ENCODE measurements around the gene CCNT2.
A peak's percentile ranks its signal among the peaks of the same experiment; 100 is the strongest.
"Not testable (repeated sequence)": the region's sequence is repeated elsewhere in the genome, so short reads cannot be mapped to it uniquely, and the experiment has no call there.

Gene CCNT2

DNA sequence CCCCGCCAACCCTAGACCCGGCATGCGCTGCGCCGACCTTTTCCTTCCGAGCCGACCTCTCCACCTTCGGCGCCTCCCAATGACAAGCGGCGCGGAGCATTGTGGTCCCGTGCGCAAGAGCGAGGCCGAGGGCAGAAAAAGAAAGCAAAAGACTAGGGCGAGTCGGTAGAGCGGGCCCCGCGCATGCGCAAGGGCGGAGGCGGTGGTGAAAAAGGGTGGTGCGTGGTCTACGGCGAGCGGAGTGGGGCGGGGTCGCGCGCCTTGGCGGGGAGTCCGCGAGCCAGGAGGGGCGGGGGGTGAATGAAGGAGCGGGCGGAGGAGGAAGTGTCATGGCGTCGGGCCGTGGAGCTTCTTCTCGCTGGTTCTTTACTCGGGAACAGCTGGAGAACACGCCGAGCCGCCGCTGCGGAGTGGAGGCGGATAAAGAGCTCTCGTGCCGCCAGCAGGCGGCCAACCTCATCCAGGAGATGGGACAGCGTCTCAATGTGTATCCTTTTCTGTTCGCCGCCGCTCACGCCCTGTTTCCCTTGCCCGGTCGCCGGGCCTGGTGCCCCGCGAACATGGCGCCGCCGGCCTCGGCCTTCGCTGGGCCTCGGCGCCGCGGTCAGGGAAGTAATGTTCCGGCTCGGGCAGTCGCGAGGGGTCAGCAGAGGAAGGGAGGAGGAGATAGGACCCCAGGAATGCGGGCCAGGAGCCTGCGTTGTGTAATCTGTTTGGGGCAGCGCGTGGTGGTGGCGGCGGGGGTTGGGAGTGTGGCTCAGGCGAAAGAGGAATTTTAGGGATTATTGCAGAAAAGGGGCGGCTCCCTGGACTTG lies at the start of gene CCNT2:
Gene CCNT2, plus strand, starts transcription at position 297 of the 815 bp plus-strand sequence. Its CDS starts 33 bp downstream, at position 330.
- DNase-seq: peak; percentile 83

- DNase-seq: no peak
Measured at GRCh38 chr2:134869946-134870736, 48.5 kb upstream of the CCNT2 start.

- DNase-seq: no peak
Measured at GRCh38 chr2:134873152-134873551, 45.5 kb upstream of the CCNT2 start.

DNA sequence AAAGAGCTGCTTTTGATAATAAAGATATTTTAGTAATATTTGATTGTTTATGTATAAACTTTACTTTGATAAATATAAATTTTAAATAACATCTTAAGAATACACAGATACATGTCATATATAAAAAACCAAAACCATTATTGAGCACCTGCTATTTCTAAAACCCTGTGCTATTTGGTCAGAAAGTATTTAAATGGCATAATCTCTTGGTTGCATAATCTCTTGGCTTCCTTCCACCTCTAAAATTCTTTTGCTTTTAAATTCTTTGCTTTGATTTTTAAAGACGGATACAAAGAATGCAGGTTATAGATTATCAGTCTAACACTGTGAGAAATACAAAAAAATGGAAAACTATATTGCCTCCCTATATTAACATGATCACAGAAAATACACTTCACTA lies 43.3 kb upstream of the CCNT2 start:
- no peak for DNase-seq

- DNase-seq: no peak
Measured at GRCh38 chr2:134882773-134883172, 35.8 kb upstream of the CCNT2 start.

DNA sequence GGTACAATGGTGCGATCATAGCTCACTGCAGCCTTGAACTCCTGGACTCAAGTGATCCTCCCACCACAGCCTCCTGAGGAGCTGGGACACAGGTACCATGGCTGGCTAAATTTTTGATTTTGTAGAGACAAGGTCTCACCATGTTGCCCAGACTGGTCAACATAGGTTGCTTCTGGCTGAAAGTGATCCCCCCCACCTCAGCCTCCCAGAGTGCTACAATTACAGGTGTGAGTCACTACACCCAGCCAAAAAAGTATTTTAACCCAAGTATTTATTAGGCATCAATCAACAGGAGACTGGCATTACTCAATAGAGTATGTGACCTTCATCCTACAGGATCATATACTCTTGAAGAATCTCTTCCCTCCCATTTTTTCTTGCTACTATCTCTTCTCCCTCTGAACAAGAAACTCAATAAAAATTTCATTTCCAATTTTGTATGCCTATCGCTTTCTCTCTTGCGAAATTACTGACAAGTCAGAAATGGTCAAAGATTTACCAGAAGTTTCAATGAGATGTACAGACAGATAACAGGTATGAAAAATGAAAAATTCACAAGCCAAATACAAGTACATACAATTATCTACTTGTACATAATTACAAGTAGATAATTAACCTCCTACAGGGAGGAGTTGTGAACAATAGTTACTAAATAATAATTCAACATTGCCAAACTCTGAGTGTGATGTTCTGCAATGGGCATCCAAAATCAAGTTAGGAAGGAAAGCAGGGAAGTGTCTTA lies 34.9 kb upstream of the CCNT2 start:
- no peak for DNase-seq

- DNase-seq: no peak
Measured at GRCh38 chr2:134884435-134884834, 34.2 kb upstream of the CCNT2 start.

GRCh38 chr2:134892282-134893035 lies 26.2 kb upstream of the CCNT2 start:
- DNase-seq: no peak

- DNase-seq: no peak
Measured at GRCh38 chr2:134897932-134898331, 20.7 kb upstream of the CCNT2 start.

DNA sequence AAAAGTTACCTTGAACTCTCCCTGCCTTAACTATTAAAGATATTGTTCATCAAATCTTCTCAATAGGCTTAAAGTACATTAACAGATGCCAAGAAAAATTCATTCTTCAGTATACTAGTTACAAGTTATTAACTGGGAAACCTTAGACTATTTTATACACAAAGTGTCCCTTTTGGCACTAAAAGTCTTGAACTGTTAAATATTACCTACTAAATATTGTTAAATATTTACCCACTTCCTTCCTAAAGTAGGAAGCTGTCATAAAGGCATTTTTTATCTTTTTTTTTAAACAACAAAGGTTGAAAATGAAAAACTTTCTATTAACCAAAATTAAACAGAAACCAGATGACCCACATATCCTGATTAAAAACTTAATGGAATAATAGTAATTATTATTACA lies 19.4 kb upstream of the CCNT2 start:
- DNase-seq: no peak

DNA sequence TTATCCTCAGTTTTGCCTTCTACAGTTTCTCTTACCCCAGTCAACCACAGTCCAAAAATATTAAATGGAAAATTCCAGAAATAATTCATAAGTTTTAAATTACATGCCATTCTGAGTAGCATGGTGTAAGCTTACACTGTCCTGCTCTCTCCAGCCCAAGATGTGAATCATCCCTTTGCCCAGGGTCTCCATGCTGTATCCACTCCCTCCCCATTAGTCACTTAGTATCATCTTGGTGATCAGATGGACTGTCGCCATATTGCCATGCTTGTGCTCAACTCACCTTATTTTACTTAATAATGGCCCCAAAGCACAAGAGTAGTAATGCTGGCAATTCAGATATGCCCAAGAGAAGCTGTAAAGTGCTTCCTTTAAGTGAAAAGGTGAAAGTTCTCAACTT lies 18.5 kb upstream of the CCNT2 start:
- no peak for DNase-seq

GRCh38 chr2:134903701-134904100 lies 14.9 kb upstream of the CCNT2 start:
- DNase-seq: not testable (repeated sequence)

- DNase-seq: no peak
Measured at GRCh38 chr2:134905168-134905567, 13.5 kb upstream of the CCNT2 start.

DNA sequence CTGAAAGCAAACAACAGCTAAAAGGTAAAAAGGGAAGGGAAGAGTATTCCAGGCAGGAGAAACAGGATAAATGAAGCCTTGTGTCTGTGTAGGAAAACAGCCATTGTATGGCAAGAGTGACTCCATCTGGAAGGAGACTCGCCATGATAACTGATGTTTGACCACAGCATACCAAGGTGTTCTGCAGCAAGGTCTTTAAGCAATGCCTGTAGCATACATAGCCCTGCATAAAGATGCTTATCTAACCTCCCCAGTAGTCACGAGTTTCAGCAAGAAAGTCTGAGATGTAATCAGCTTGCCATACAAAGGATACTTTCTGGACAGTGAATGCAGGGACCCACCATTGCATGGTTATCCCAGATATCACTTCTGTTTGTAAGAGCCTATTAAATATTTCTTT lies 11.9 kb upstream of the CCNT2 start:
- no peak for DNase-seq

GRCh38 chr2:134907441-134908116 lies 11.0 kb upstream of the CCNT2 start:
- not testable (repeated sequence) for DNase-seq

- DNase-seq: no peak
Measured at GRCh38 chr2:134910763-134911399, 7.7 kb upstream of the CCNT2 start.

GRCh38 chr2:134911400-134911785 lies 7.2 kb upstream of the CCNT2 start:
- no peak for DNase-seq

DNA sequence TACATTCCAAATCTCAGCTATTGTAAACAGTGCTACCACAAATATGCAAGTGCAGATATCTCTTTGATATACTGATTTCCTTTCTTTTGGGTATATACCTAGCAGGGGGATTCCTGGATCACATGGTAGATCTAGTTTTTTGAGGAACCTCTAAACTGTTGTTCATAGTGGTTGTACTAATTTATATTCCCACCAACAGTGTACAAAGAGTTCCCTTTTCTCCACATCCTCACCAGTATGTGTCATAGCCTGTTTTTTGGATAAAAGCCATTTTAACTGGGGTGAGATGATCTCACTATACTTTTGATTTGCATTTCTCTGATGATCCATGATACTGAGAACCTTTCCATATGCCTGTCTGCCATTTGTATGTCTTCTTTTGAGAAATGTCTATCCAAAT lies 6.3 kb upstream of the CCNT2 start:
- DNase-seq: no peak

DNA sequence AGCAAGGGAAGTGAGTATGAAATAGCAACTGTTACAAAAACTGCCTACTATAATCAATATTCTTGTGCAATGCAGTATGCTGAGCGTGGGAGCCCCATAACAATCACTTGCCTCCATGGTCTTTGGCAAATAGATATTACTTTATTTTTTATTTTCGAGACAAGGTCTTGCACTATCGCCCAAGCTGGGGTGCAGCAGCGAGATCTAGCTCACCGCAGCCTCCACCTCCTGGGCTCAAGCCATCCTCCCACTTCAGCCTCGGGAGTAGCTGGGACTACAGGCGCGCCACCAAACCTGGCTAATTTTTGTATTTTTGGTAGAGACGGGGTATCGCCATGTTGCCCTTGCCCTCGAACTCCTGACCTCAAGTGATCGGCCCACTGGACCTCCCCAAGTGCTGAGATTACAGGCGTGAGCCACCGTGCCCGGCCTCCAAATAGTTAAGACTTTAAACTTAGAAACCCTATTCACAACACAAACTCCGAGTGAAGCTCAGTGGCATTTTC lies 1.2 kb upstream of the CCNT2 start:
- DNase-seq: no peak

DNA sequence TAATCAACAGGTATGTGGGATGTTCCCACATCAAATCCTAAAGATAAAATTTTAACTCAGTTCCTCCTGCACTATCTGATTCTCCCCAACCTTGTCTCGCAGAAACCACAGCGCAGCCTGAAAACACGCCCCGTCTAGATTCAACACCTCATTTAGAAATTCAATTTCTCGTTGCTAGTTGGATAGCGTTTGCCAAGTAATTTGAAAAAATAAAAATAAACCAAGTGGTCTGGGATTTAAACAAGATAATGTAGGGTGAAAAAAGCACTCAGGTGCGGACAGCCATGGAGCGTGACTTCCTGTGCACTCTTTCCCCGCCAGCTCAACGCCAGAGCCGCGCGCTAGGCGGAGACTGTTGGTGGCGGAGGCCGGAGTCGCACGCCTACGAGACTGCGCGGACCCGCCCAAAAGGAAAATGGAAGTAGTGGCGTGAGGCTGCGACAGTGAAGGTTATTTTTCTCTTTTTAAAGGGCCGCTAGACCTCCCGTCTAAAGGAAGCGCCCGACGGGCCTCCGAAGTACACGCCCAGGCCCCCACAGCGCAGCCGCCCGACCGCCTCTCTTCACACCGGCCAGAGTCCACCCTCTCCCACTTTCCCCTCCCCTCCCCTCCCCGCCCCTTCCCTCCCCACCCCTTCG lies 615 bp upstream of the CCNT2 start:
- DNase-seq: peak; percentile 60
